CD8-positive, alpha-beta memory T cell (primary cell): ENCODE measurements around the gene CEACAM20. TPM values are rescaled to one million over a fixed set of nuclear protein-coding genes. Genes with fewer than 3 reads are reported as not detected.
A peak's percentile ranks its signal among the peaks of the same experiment; 100 is the strongest.
"Not testable (repeated sequence)": the region's sequence is repeated elsewhere in the genome, so short reads cannot be mapped to it uniquely, and the experiment has no call there.

Experiments used
- CTCF ChIA-PET: fragments of 350-600 bp; sonication (Branson Sonifier 250); formaldehyde crosslinking; loops from one replicate; lab custom pipeline; 2021; ENCODE audit warnings: antibody characterized with exemption; lab: Charles Lee
- POLR2A ChIA-PET: fragments of 350-600 bp; sonication (Branson Sonifier 250); formaldehyde crosslinking; loops from one replicate; lab custom pipeline; 2021; ENCODE audit warnings: antibody characterized with exemption; lab: Charles Lee
- DNase-seq, 5 donors: peaks; one replicate each; pipeline versions ENCODE4 v3.0.0 to v3.0.0-alpha.2; 2020 to 2022; ENCODE audit warnings: mixed read lengths in 1 of 5
- H3K27ac ChIP-seq: one replicate; pipeline ENCODE4 v1.7.0; 2013; ENCODE audit warnings: low read depth, mild to moderate bottlenecking, low read length, moderate library complexity
- H3K27me3 ChIP-seq: 2 replicates; pipeline ENCODE4 v1.7.0; 2013; ENCODE audit warnings: low read length, mild to moderate bottlenecking; ENCODE audit not compliant: insufficient read depth, poor library complexity, severe bottlenecking
- H3K36me3 ChIP-seq: 2 replicates; pipeline ENCODE4 v1.7.0; 2013; ENCODE audit warnings: mild to moderate bottlenecking, low read length, moderate library complexity; ENCODE audit not compliant: insufficient read depth
- H3K4me1 ChIP-seq: 2 replicates; pipeline ENCODE4 v1.7.0; 2013; ENCODE audit warnings: mild to moderate bottlenecking, low read length, moderate library complexity; ENCODE audit not compliant: insufficient read depth
- H3K4me3 ChIP-seq: 2 replicates; pipeline ENCODE4 v1.7.0; 2013; ENCODE audit warnings: mild to moderate bottlenecking, low read length
- H3K9me3 ChIP-seq: 2 replicates; pipeline ENCODE4 v1.7.0; 2013; ENCODE audit warnings: mild to moderate bottlenecking, low read length
- H3K27ac Mint-ChIP-seq, 8 donors: one replicate each; pipeline ENCODE4 v1.8.0; 2020 to 2021; ENCODE audit warnings: mixed read lengths in 8 of 8, mild to moderate bottlenecking in 6 of 8, inconsistent platforms in 3 of 8, moderate library complexity in 3 of 8
- H3K27me3 Mint-ChIP-seq, 2 donors: one replicate each; pipeline ENCODE4 v1.8.0; 2020 to 2021; ENCODE audit warnings: mixed read lengths in 2 of 2, mild to moderate bottlenecking in 1 of 2, moderate library complexity in 1 of 2
- H3K36me3 Mint-ChIP-seq, 3 donors: one replicate each; pipeline ENCODE4 v1.8.0; 2020 to 2021; ENCODE audit warnings: mixed read lengths in 3 of 3, inconsistent platforms in 1 of 3, mild to moderate bottlenecking in 1 of 3
- H3K4me1 Mint-ChIP-seq, 3 donors: one replicate each; pipeline ENCODE4 v1.8.0; 2020 to 2021; ENCODE audit warnings: mixed read lengths in 3 of 3, inconsistent platforms in 1 of 3, mild to moderate bottlenecking in 1 of 3
- H3K4me3 Mint-ChIP-seq, 7 donors: one replicate each; pipeline ENCODE4 v1.8.0; 2020 to 2021; ENCODE audit warnings: mixed read lengths in 7 of 7, mild to moderate bottlenecking in 6 of 7, moderate library complexity in 4 of 7, inconsistent platforms in 2 of 7
- H3K9me3 Mint-ChIP-seq, 5 donors: one replicate each; pipeline ENCODE4 v1.8.0; 2020 to 2022; ENCODE audit warnings: mixed read lengths in 5 of 5, mild to moderate bottlenecking in 3 of 5, moderate library complexity in 2 of 5, inconsistent platforms in 1 of 5
- polyA plus RNA-seq: library from polyadenylated mRNA; unstranded; fragments of 300-500 nt; fragmentation: Illumina TruSeq; gene quantifications from one replicate; pipeline ENCODE4 v1.2.3, GENCODE V29; 2021
- total RNA-seq, 2 experiments: library from RNA; stranded (reverse); gene quantifications; one replicate each; pipeline ENCODE4 v1.2.3, GENCODE V29; 2021

The CEACAM20 gene
- total and polyA plus RNA-seq, 3 experiments from 2014 or later, result not detected

- H3K36me3 ChIP-seq, result no peaks in the 10 kb centered on the region
- ChIA-PET CTCF (no interaction called here), POLR2A (no interaction called here)
- H3K27ac Mint-ChIP-seq, result peak overlapping the region in 1 of 8 donors; percentile 18
- H3K4me3 Mint-ChIP-seq, result no peak overlapping the region
- H3K27ac ChIP-seq, result no peak overlapping the region
- H3K36me3 Mint-ChIP-seq, result no peaks in the 10 kb centered on the region
- no peak overlapping the region for H3K4me3 ChIP-seq
- no peaks in the 10 kb centered on the region for H3K27me3 ChIP-seq
- no peaks in the 10 kb centered on the region for H3K4me1 Mint-ChIP-seq
- H3K27me3 Mint-ChIP-seq, result peaks cover 5 to 27% of the 10 kb centered on the region in 2 donors
- no peaks in the 10 kb centered on the region for H3K9me3 ChIP-seq
- no peak for DNase-seq
- peaks cover 7 to 35% (median 9%) of the 10 kb centered on the region in 5 donors for H3K9me3 Mint-ChIP-seq
- H3K4me1 ChIP-seq, result no peaks in the 10 kb centered on the region
These were observed 42.5 kb upstream of the CEACAM20 start for GRCh38 chr19:44571830-44572580.

- peaks cover 5 to 27% of the 10 kb centered on the region in 2 donors for H3K27me3 Mint-ChIP-seq
- no peak overlapping the region for H3K4me3 Mint-ChIP-seq
- H3K4me1 Mint-ChIP-seq, result no peaks in the 10 kb centered on the region
- H3K27me3 ChIP-seq, result no peaks in the 10 kb centered on the region
- peaks cover 7 to 34% (median 9%) of the 10 kb centered on the region in 5 donors for H3K9me3 Mint-ChIP-seq
- no peaks in the 10 kb centered on the region for H3K4me1 ChIP-seq
- no peak overlapping the region for H3K27ac ChIP-seq
- no peaks in the 10 kb centered on the region for H3K36me3 Mint-ChIP-seq
- ChIA-PET CTCF (no interaction called here), POLR2A (no interaction called here)
- H3K27ac Mint-ChIP-seq, result no peak overlapping the region
- H3K36me3 ChIP-seq, result no peaks in the 10 kb centered on the region
- H3K9me3 ChIP-seq, result no peaks in the 10 kb centered on the region
- no peak overlapping the region for H3K4me3 ChIP-seq
- DNase-seq, result peak in 1 of 5 donors; percentile 40
These were observed 41.7 kb upstream of the CEACAM20 start for GRCh38 chr19:44570984-44571684.

- no peaks in the 10 kb centered on the region for H3K27me3 ChIP-seq
- no peaks in the 10 kb centered on the region for H3K36me3 ChIP-seq
- ChIA-PET POLR2A (no interaction called here), CTCF (no interaction called here)
- no peak overlapping the region for H3K27ac ChIP-seq
- H3K4me1 ChIP-seq, result no peaks in the 10 kb centered on the region
- H3K36me3 Mint-ChIP-seq, result no peaks in the 10 kb centered on the region
- H3K4me1 Mint-ChIP-seq, result no peaks in the 10 kb centered on the region
- no peak overlapping the region for H3K27ac Mint-ChIP-seq
- peaks cover 6 to 37% (median 14%) of the 10 kb centered on the region in 5 donors for H3K9me3 Mint-ChIP-seq
- no peaks in the 10 kb centered on the region for H3K9me3 ChIP-seq
- no peak overlapping the region for H3K4me3 Mint-ChIP-seq
- no peak overlapping the region for H3K4me3 ChIP-seq
- DNase-seq, result no peak
- peaks cover 9 to 31% of the 10 kb centered on the region in 2 donors for H3K27me3 Mint-ChIP-seq
These were observed 41.1 kb upstream of the CEACAM20 start for GRCh38 chr19:44570603-44570983.

- no peak for DNase-seq
- Mint-ChIP-seq H3K4me1 (no peaks in the 10 kb centered on the region), H3K9me3 (peaks cover 0 to 24% (median 10%) of the 10 kb centered on the region in 5 donors), H3K27ac (no peak overlapping the region), H3K36me3 (no peaks in the 10 kb centered on the region), H3K4me3 (no peak overlapping the region), H3K27me3 (peaks cover 12 to 17% of the 10 kb centered on the region in 2 donors)
- Histone ChIP-seq H3K4me1 (no peaks in the 10 kb centered on the region), H3K9me3 (no peaks in the 10 kb centered on the region), H3K36me3 (no peaks in the 10 kb centered on the region), H3K27ac (no peak overlapping the region), H3K4me3 (no peak overlapping the region), H3K27me3 (no peaks in the 10 kb centered on the region)
- ChIA-PET POLR2A (no interaction called here), CTCF (no interaction called here)
These were observed 38.3 kb upstream of the CEACAM20 start for GRCh38 chr19:44567745-44568144.

GRCh38 chr19:44566984-44567383 lies 37.5 kb upstream of the CEACAM20 start:
- peaks cover 0 to 28% (median 10%) of the 10 kb centered on the region in 5 donors for H3K9me3 Mint-ChIP-seq
- H3K4me3 ChIP-seq, result no peak overlapping the region
- ChIA-PET CTCF (no interaction called here), POLR2A (no interaction called here)
- no peaks in the 10 kb centered on the region for H3K36me3 ChIP-seq
- H3K27ac ChIP-seq, result no peak overlapping the region
- no peaks in the 10 kb centered on the region for H3K27me3 ChIP-seq
- no peaks in the 10 kb centered on the region for H3K9me3 ChIP-seq
- H3K4me1 Mint-ChIP-seq, result no peaks in the 10 kb centered on the region
- H3K27ac Mint-ChIP-seq, result no peak overlapping the region
- peaks cover 12 to 15% of the 10 kb centered on the region in 2 donors for H3K27me3 Mint-ChIP-seq
- no peaks in the 10 kb centered on the region for H3K36me3 Mint-ChIP-seq
- DNase-seq, result no peak
- H3K4me1 ChIP-seq, result no peaks in the 10 kb centered on the region
- no peak overlapping the region for H3K4me3 Mint-ChIP-seq

GRCh38 chr19:44563086-44563655 lies 33.7 kb upstream of the CEACAM20 start:
- H3K4me3 Mint-ChIP-seq, H3K9me3 ChIP-seq, H3K4me1 ChIP-seq, POLR2A ChIA-PET, H3K36me3 ChIP-seq, H3K36me3 Mint-ChIP-seq, CTCF ChIA-PET, DNase-seq, H3K4me1 Mint-ChIP-seq, H3K27ac ChIP-seq, H3K4me3 ChIP-seq, H3K27ac Mint-ChIP-seq, H3K27me3 ChIP-seq: not testable (repeated sequence)
- H3K9me3 Mint-ChIP-seq, result peaks cover 0 to 20% (median 12%) of the 10 kb centered on the region in 5 donors
- peaks cover 11 to 12% of the 10 kb centered on the region in 2 donors for H3K27me3 Mint-ChIP-seq

- H3K36me3 ChIP-seq, result no peaks in the 10 kb centered on the region
- H3K27ac ChIP-seq, result no peak overlapping the region
- no peaks in the 10 kb centered on the region for H3K9me3 ChIP-seq
- ChIA-PET POLR2A (no interaction called here), CTCF (no interaction called here)
- no peak overlapping the region for H3K27ac Mint-ChIP-seq
- peaks cover 0 to 7% (median 0%) of the 10 kb centered on the region in 3 donors for H3K36me3 Mint-ChIP-seq
- H3K9me3 Mint-ChIP-seq, result peaks cover 12 to 19% (median 16%) of the 10 kb centered on the region in 5 donors
- no peaks in the 10 kb centered on the region for H3K4me1 Mint-ChIP-seq
- no peak for DNase-seq
- H3K27me3 Mint-ChIP-seq, result peaks cover 16 to 18% of the 10 kb centered on the region in 2 donors
- H3K27me3 ChIP-seq, result no peaks in the 10 kb centered on the region
- H3K4me3 ChIP-seq, result no peak overlapping the region
- no peak overlapping the region for H3K4me3 Mint-ChIP-seq
- H3K4me1 ChIP-seq, result no peaks in the 10 kb centered on the region
These were observed 28.5 kb upstream of the CEACAM20 start for GRCh38 chr19:44557933-44558332.

GRCh38 chr19:44554641-44555246 lies 25.3 kb upstream of the CEACAM20 start:
- Histone ChIP-seq H3K4me1 (no peaks in the 10 kb centered on the region), H3K36me3 (no peaks in the 10 kb centered on the region), H3K9me3 (no peaks in the 10 kb centered on the region), H3K27ac (no peak overlapping the region), H3K27me3 (no peaks in the 10 kb centered on the region), H3K4me3 (no peak overlapping the region)
- no peak overlapping the region for H3K4me3 Mint-ChIP-seq
- CTCF ChIA-PET, result no interaction called here
- H3K9me3 Mint-ChIP-seq, result peaks cover 14 to 25% (median 22%) of the 10 kb centered on the region in 5 donors
- DNase-seq, result no peak
- H3K4me1 Mint-ChIP-seq, result no peaks in the 10 kb centered on the region
- POLR2A ChIA-PET, result no interaction called here
- H3K27ac Mint-ChIP-seq, result no peak overlapping the region
- peaks cover 15 to 23% of the 10 kb centered on the region in 2 donors for H3K27me3 Mint-ChIP-seq
- H3K36me3 Mint-ChIP-seq, result peaks cover 0 to 7% (median 0%) of the 10 kb centered on the region in 3 donors
